HTR-8/SVneo (cell line): ENCODE results near the gene MRPL11.

ENCODE experiments used
- DNase-seq: peaks from one replicate; pipeline ENCODE4 v3.0.0; 2011; ENCODE audit warnings: low spot score, mixed read lengths; ENCODE audit not compliant: insufficient read length
- FAIRE-seq: peaks from 2 replicates; lab custom pipeline; 2011; peaks lifted over from hg19 to GRCh38; lab: Jason Lieb, UNC

The MRPL11 gene

DNA sequence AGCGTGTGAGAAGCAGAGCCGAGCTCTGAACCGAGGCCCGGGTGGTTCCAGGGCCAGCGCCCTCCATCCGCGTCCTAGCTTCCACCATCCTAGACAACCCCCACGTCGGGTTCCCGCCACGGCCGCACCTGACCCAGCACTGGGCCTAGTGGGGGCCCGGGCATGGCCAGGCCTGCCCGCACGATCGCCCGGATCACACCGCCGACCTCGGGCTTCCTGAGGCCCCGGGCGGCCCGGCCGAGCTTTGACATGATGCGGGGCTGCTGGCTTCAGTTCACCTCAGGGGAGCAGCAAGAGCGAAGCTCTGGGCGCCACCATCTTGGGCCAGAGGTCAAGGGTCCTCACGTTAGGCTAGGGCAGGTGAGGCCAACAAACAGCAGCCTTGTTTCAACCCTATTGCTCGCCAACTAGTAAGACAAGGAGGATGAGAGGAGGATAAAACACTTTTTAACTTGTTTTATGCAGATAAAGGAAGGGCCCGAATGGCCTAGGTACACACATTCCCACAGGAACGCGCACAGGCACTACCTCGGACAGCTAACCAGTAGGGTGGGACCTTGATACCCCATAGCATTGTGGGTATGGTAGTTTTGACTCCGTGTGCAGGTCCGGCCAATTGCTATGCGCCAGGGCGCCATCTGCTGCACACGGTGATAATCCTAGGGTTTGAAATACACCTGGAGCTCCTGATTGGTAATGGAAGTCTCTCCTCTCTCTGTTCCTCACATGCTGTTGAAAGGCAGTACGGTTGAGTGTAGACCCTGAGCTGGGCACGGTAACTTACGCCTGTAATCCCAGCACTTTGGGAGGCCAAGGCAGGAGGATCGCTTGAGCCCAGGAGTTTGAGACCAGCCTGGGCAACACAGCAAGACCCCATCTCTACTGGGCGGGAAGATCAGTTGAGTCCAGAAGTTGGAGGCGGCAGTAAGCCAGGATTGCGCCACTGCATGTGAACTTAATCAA is at the start of gene MRPL11:
MRPL11 (minus strand) TSS at position 345 of the 963 bp plus-strand sequence; CDS start at position 251, 94 bp downstream.
- peak; percentile 99 for DNase-seq
- peak; percentile 100 for FAIRE-seq

DNA sequence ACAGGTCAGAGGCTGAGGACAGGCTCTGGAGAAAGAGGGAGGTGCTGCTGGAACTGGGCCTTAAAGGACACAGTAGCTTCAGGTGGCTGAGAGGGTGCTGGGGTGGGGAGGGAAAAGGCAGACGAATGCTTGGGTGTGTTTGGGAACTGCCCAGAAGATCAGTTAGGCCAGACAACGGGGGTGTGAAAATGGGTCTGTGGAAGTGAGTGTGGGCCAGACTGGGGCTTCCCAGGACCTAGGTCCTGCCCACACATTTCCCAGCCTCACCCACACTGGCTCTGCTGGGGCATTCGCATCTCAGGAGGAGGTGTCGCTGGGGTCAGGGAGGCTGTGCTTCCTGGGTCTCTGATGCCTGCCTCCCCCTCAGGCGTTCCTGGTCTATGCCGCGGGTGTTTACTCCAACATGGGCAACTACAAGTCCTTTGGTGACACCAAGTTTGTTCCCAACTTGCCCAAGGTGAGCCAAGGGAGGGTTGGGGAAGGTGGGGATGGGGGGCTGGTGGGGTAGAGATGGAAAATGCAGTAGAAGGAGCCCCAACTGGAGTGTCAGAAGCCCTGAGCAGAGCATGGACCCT is 46.2 kb upstream of the MRPL11 start:
- DNase-seq, result no peak
- FAIRE-seq, result no peak

DNA sequence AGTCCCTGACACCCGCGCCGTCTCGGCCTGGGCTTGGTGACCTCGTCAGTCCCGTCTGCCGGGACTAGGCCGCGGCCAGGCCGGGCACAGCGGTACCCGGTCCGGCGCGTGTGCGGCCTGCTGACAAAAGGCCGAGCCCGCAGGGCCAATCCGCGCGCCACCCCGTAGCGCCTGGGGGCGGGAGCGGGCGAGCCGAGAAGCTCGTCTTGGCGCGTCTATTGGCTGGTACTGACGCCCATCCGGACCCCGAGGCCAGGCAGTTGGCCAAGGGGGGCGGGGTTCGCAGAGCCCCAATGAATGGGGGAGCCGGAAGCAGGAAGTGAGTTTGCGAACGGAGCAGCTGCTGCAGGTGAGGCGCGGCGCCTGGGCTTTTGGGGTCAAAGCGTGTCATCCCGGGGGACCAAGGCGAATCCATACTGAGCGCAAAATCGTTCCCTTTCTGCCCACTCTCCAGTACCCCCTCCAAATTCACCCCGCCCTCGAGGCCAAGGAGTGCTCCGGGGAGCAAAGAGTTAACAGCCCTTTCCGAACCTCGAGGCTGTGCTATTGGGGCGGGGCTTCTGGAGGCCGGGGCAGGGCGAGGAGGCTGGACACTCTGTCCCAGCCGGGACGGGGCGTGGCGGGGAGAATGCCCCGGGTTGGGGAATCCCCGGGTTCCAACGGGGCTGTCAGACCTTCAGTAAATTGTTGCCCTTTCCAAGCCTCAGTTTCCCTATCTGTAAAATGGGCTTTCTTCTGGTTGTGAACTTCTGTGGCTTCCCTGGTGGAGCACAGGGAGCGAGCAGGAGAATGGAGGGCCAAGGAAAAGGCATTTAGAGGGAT is 41.7 kb upstream of the MRPL11 start, which contains the start of gene DPP3:
DPP3 (plus strand) TSS at position 318 of the 822 bp plus-strand sequence. CDS start 1,767 bp downstream, outside the sequence.
- DNase-seq (peak; percentile 100), FAIRE-seq (peak; percentile 99)

DNA sequence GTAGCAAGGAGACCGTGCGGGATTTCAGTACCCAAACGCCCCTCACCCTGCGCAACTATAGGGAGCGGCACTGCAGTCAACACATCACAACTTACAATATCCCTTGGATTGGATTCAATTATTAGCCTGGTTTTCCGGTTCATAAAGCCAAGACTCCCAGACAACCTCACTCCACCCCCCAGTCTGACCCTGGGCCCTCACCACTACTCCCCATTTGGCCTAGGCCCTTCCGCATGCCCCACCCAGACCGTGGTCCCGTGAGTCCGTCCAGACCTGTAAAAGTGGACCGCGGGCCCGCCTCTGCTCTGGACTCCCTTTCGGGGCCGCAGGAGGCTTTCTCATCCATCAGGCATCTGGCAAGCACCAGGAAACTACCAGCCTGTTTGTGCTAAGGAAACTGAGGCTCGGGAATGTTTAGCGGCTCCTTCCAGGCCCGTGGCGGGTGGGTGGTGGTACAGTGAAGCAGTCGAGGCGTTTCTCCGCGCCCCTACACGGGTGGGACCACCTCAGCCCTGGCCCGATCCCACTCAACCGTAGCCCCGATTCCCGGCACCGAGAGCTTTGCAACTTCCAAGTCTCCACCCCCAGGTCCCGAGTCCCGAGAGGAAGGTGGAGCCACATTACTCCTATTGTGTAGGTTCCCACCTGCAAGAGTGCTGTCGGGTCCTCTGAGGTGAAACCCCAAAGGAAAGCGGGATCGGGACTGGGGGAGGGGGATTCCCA is 40.9 kb upstream of the MRPL11 start:
- FAIRE-seq (peak; percentile 26), DNase-seq (peak; percentile 85)

DNA sequence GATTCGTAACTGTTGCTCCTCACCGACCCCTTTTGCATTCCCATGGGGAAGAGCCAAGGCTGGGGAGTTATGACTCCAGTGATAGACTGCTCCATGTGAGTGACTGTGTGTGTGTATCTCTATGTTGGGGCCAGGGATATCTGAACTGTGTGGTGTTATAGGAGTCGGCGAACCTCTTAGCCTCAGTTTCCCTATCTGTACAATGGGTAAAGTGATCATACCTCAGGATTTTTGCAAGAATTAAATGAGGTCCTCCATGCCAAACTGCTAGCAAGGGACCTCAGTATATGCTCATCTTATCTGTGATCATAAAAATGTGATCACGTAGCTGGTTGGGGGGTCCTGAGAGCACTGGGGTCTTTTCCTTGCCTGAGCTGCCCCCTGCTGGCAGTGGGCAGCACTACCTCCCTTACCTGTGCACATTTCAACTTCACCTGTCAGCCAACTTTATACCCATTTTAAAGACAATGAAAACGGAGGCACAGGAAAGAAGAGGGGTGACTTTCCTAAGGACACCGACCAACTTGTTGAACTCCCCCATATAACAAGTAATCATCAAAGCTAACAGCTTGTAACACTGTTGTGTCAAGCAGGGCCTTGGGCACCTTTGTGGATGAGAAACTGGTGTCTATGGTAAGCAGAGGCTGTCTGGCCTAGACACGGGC is 40.2 kb upstream of the MRPL11 start:
- FAIRE-seq, result peak; percentile 89
- DNase-seq, result peak; percentile 59

DNA sequence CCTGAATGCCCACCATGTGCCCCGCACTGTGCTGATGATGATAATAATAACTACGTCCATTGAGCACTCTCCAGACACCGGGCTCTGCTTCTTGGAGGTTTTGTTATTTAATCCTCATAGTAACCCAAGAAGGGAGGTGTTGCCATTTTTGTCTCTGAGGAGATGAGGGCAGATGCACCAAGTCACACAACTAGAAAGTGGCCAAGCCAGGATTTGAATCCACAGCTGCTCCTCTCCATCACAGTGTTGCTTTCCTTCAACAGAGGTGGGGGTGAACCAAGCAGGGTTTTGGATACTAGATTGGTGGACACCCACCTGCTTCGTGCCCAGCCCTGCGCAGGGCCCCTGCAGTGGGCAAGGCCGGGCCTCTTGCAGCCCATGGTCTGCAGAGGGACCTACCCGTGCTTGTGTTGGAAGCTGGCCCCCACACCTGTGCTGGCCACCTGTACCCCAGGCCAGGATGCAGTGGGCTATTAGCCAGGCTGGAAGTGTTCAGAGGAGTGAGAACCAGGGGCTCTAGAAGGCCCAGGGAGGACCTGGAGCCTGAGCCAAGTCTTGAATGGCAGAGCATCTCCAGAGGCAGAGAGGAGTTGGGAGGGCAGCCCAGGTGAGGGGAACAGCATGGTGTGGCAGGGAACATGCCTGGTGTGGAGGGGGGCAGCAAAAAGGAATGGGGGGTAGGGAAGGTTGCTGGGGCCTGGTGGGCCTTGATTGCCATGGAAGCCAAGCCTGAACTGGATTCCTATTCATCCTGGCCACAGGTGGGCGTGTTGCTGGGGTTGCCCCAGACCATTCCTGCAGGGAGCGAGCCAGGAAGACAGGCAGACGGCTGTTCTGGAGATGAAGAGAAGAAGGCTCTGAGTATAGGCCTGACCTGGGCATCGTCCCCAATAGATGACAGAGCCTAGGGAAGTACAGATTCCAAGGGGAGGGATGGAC is 38.9 kb upstream of the MRPL11 start:
- DNase-seq (no peak), FAIRE-seq (peak; percentile 55)

DNA sequence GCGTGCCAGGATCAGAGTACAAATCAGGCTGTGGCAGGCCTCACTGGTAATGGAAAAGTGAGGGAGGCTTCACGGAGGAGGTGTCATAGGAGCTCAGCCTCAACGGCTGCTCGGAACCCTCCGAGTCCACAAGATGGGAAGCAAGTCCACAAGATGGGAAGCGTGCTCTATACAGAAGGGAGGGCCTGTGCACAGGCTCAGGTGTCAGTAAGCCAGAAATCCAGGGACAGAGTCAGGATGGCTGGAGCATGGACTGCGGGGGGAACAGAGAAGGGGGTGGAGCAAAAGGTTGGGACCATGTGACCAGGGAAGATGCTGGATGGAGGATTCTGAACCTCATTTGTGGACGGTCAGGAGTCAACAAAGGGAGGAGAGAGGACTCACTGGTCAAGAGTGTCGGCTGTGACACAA is 38.2 kb upstream of the MRPL11 start:
- no peak for DNase-seq
- peak; percentile 28 for FAIRE-seq

DNA sequence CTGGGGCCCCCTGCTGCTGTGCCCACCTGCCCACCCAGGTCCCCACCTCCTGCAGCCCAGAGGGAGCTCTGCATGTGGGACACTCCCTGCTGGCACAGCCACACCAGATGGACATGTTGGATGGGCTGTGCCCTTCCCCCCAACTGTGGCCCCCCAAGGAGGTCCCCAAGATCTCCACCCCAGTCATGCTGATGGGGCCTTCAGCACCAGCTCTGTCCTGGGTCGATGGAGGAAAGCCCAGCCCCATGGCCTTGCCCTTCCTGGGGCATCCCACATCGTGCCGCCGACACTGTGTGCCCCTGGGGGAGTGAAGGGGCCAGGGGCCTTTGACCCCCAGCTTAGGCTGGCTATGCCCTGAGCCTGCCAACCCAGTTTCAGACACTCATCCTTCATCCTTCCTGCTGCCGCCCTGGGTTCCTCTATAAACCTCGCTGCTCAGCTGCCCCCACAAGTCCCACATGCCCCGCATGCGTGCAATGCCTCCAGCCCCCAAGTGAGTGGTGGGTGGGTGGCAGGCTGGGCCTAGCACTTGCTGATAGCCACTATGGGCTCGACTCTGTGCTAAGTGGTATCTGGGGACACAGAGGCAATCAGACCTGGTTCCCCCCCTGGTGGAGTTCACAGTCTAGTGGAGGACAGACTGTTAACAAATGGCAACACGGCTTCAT is 37.7 kb upstream of the MRPL11 start:
- no peak for FAIRE-seq

DNA sequence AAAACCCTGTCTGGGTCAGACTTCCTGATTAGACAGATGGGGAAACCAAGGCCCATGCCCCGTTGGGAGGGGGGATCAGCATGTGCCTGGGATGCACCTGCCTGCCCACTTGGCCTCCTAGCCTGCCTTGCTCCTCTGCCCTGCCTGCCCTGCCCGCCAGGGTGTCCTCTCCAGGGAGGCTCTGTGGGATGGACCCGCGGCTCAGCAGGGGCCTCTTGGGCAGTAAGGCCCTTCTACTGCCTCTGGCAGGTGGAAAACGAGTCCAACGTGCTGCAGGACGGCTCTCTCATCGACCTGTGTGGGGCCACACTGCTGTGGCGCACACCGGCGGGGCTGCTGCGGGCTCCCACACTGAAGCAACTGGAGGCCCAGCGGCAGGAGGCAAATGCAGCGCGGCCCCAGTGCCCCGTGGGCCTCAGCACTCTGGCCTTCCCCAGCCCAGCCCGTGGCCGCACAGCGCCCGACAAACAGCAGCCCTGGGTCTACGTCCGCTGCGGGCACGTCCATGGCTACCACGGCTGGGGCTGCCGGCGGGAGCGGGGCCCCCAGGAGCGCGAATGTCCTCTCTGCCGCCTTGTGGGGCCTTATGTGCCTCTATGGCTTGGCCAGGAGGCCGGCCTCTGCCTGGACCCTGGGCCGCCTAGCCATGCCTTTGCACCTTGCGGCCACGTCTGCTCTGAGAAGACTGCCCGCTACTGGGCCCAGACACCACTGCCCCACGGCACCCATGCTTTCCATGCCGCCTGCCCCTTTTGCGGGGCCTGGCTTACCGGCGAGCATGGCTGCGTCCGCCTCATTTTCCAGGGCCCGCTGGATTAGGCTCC is 36.9 kb upstream of the MRPL11 start:
- DNase-seq, result no peak
- FAIRE-seq, result no peak

More for the DNA sequence above, 37.7 kb upstream of the MRPL11 start:
- no peak for DNase-seq

DNA sequence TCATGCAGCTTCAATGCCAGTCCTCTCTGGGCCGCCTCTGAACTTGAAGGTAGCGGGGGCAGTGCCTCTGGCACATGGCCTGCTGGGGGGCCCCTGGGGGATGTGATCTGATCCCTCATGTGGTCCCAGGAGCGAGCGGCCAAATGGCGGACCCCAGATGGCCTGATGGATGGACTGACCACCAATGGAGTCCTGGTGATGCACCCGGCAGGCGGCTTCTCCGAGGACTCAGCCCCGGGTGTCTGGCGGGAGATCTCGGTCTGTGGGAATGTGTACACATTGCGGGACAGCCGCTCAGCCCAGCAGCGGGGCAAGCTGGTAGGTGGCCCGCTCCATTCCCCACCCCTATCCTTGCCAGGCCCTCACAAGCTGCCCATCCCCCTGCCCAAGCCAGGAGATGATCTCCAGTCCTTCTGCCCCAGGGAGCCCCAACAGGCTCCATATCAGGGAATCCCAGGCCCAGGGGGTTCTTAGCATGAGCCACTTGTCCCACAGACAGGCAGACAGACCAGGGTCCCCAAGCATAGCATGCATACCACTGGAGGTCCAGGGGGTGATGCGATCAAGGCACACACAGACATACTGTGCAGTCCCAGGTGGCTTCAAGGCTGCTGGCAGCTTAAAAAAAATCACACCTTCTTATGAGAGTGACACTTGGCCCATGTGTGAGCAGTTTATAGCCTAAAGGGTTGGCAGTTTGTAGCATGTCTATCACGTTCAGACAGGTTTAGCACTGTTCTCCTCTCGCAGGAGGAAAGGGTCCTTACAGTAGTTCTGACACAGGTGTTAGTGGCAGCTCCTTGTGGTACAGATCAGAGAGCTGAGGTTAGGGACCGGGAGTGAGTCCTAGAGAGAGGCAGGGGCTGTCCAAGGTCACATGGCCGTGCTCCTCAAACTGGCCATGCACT is 35.2 kb upstream of the MRPL11 start:
- no peak for DNase-seq

DNA sequence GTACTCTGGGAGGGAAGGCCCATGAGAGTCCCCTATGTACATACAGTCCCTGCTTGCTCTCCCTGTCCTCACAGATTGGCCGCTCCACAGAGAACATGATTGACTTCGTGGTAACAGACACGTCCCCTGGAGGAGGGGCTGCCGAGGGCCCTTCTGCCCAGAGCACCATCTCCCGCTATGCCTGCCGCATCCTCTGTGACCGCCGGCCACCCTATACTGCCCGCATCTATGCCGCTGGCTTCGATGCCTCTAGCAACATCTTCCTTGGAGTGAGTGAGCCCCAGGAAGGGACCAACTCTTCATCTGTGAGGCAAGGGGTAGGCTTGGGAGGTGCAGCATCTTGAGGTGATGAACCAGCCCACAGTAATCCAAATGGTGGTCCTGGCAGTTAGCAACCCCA is 34.5 kb upstream of the MRPL11 start:
- peak; percentile 16 for FAIRE-seq
- no peak for DNase-seq

More for the DNA sequence above, 35.2 kb upstream of the MRPL11 start:
- peak; percentile 13 for FAIRE-seq

DNA sequence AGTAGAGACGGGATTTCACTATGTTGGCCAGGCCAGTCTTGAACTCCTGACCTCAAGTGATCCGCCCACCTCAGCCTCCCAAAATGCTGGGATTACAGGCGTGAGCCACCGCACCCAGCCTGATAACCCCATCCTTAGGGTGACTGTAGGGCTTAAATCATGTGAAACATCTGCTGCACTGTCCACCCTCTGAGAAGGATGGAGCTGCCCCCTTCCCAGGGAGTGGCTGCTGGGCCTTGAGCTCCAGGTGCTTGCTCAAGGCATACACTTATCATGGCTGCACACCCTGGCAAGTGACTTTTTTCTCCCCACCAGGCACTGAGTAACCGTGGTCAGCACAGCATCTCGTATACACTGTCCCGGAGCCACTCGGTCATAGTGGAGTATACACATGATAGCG is 33.4 kb upstream of the MRPL11 start:
- DNase-seq (no peak), FAIRE-seq (no peak)

DNA sequence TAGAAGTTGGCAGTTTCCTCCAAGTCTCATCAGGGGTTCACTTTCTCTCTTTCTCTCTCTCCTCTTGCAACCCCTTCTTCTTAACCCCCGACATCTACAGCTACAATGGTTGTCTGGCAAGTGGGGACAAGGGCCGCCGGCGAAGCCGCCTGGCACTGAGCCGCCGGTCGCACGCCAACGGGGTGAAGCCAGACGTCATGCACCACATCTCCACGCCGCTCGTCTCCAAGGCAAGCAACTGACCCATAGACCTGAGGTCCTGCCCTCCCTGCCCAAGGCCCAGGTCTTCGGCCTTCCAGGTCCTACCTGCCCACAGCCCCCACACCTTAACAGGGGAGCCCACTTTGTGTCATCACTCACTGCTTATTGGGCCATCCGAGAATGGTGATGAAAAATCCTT is 32.5 kb upstream of the MRPL11 start:
- no peak for DNase-seq
- peak; percentile 28 for FAIRE-seq

DNA sequence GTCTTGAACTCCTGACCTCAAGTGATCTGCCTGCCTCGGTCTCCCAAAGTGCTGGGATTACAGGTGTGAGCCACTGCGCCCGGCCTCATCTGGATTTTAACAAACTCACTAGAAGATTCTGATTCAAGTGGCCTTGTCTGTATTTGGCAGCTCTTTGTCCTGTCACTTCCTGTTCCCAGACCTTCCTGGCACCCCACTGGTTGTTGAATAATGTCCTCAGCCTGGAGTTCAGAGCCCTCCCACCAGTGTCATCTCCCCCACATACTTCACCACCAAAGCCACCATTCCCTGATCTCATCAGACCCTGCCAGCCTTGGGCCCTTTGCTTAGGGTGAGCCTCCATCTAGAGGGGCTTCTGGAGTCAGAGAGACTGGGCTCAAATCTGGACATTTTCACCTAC is 31.4 kb upstream of the MRPL11 start:
- DNase-seq (no peak), FAIRE-seq (no peak)

DNA sequence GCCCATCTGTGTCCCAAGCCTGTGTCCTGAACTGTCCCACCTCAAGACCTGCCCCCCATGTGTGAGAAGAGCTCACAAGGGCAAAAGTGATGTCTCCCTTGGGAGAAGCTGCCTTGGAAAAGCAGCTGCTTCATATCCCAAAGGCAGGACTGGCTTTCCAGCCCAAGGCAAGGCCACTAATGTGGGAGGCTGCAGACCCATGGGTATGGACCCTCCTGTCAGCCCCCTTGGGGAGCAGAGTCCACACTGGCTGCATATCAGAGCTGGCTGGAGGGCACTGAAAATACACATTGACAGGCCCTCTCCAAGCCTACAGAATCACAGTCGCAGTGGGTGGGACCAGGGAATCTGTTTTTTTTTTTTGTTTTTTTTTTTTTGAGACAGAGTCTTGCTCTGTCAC is 30.8 kb upstream of the MRPL11 start:
- FAIRE-seq, result no peak

DNA sequence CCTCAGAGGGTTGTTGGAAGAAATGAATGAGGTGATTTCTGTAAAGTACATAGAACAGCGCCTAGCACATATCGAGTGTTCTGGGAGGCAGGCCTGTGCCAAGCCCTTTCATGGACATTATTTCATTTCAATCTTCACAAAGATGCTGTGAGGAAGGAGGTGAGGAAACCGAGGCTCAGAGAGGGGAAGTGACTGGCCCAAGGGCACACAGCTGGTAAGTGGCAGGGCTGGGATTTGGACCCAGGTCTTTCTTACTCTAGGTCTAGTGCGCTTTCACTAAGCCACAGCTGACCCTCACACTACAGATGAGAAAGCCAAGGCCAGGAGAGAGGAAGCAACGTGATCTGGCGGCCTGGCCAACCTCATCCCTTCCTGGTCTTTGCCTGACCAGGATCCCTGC is 30.0 kb upstream of the MRPL11 start:
- FAIRE-seq, result no peak

More for the DNA sequence above, 30.8 kb upstream of the MRPL11 start:
- no peak for DNase-seq

More for the DNA sequence above, 30.0 kb upstream of the MRPL11 start:
- DNase-seq, result no peak
